Duodenal mucosa (tissue), 2 donors: ENCODE data around the gene MACF1.
A peak's percentile ranks its signal among the peaks of the same experiment; 100 is the strongest.

Source experiments
- H3K27ac ChIP-seq: one replicate; pipeline ENCODE4 v1.7.0; 2013; ENCODE audit warnings: low read depth, low read length
- H3K27me3 ChIP-seq, 2 donors: one replicate each; pipeline ENCODE4 v1.7.0; 2013; ENCODE audit warnings: low read length in 2 of 2, control low read depth in 1 of 2; ENCODE audit not compliant: insufficient read depth in 2 of 2, control insufficient read depth in 1 of 2
- H3K36me3 ChIP-seq, 2 donors: one replicate each; pipeline ENCODE4 v1.7.0; 2013; ENCODE audit warnings: low read length in 2 of 2, control low read depth in 1 of 2; ENCODE audit not compliant: insufficient read depth in 2 of 2, control insufficient read depth in 1 of 2
- H3K4me1 ChIP-seq, 2 donors: one replicate each; pipeline ENCODE4 v1.7.0; 2013; ENCODE audit warnings: low read length in 2 of 2, control low read depth in 1 of 2; ENCODE audit not compliant: insufficient read depth in 2 of 2, control insufficient read depth in 1 of 2
- H3K4me3 ChIP-seq, 2 donors: one replicate each; pipeline ENCODE4 v1.7.0; 2013; ENCODE audit warnings: low read length in 2 of 2, low read depth in 1 of 2
- H3K9ac ChIP-seq, 2 donors: one replicate each; pipeline ENCODE4 v1.7.0; 2013; ENCODE audit warnings: low read length in 2 of 2, low read depth in 1 of 2
- H3K9me3 ChIP-seq, 2 donors: one replicate each; pipeline ENCODE4 v1.7.0; 2013; ENCODE audit warnings: low read length in 2 of 2, control low read depth in 1 of 2; ENCODE audit not compliant: control insufficient read depth in 1 of 2

MACF1 gene

GRCh38 chr1:39181311-39181710, 23.2 kb upstream of the MACF1 start:
- Histone ChIP-seq H3K27ac (no peak overlapping the region), H3K4me1 (peaks cover 17 to 20% of the 10 kb centered on the region in 2 donors)

GRCh38 chr1:39182804-39183203, 21.7 kb upstream of the MACF1 start:
- H3K4me3 ChIP-seq: no peak overlapping the region
- no peaks in the 10 kb centered on the region for H3K27me3 ChIP-seq
- H3K4me1 ChIP-seq: peaks cover 17 to 20% of the 10 kb centered on the region in 2 donors
- no peak overlapping the region for H3K27ac ChIP-seq
- no peaks in the 10 kb centered on the region for H3K36me3 ChIP-seq
- H3K9me3 ChIP-seq: no peaks in the 10 kb centered on the region
- no peak overlapping the region for H3K9ac ChIP-seq

More at GRCh38 chr1:39181311-39181710, 23.2 kb upstream of the MACF1 start:
- no peak overlapping the region for H3K4me3 ChIP-seq
- no peaks in the 10 kb centered on the region for H3K36me3 ChIP-seq
- H3K27me3 ChIP-seq: no peaks in the 10 kb centered on the region
- no peaks in the 10 kb centered on the region for H3K9me3 ChIP-seq
- H3K9ac ChIP-seq: no peak overlapping the region

- no peaks in the 10 kb centered on the region for H3K27me3 ChIP-seq
- H3K9me3 ChIP-seq: no peaks in the 10 kb centered on the region
- no peak overlapping the region for H3K27ac ChIP-seq
- no peak overlapping the region for H3K9ac ChIP-seq
- no peak overlapping the region for H3K4me3 ChIP-seq
- H3K4me1 ChIP-seq: peaks cover 12 to 16% of the 10 kb centered on the region in 2 donors
- H3K36me3 ChIP-seq: no peaks in the 10 kb centered on the region
These were observed 20.8 kb upstream of the MACF1 start for GRCh38 chr1:39183503-39184353.

GRCh38 chr1:39184354-39184818, 20.1 kb upstream of the MACF1 start:
- Histone ChIP-seq H3K4me1 (peaks cover 6 to 9% of the 10 kb centered on the region in 2 donors), H3K4me3 (no peak overlapping the region), H3K27me3 (no peaks in the 10 kb centered on the region), H3K9ac (no peak overlapping the region), H3K9me3 (no peaks in the 10 kb centered on the region), H3K36me3 (no peaks in the 10 kb centered on the region), H3K27ac (no peak overlapping the region)

- Histone ChIP-seq H3K4me3 (no peak overlapping the region), H3K9me3 (no peaks in the 10 kb centered on the region), H3K27ac (no peak overlapping the region), H3K9ac (no peak overlapping the region), H3K36me3 (no peaks in the 10 kb centered on the region), H3K4me1 (peaks cover 6 to 16% of the 10 kb centered on the region in 2 donors), H3K27me3 (no peaks in the 10 kb centered on the region)
These were observed 17.0 kb upstream of the MACF1 start for GRCh38 chr1:39187275-39188046.

GRCh38 chr1:39189592-39190041, 14.9 kb upstream of the MACF1 start:
- no peak overlapping the region for H3K4me3 ChIP-seq
- no peaks in the 10 kb centered on the region for H3K36me3 ChIP-seq
- H3K27me3 ChIP-seq: no peaks in the 10 kb centered on the region
- no peaks in the 10 kb centered on the region for H3K9me3 ChIP-seq
- H3K4me1 ChIP-seq: peaks cover 0 to 8% of the 10 kb centered on the region in 2 donors
- H3K27ac ChIP-seq: no peak overlapping the region
- no peak overlapping the region for H3K9ac ChIP-seq

- Histone ChIP-seq H3K9ac (no peak overlapping the region), H3K36me3 (no peaks in the 10 kb centered on the region), H3K4me3 (no peak overlapping the region), H3K27ac (no peak overlapping the region), H3K27me3 (no peaks in the 10 kb centered on the region), H3K4me1 (peaks cover 2 to 13% of the 10 kb centered on the region in 2 donors), H3K9me3 (no peaks in the 10 kb centered on the region)
These were observed 14.4 kb upstream of the MACF1 start for GRCh38 chr1:39190096-39190495.

- H3K36me3 ChIP-seq: no peaks in the 10 kb centered on the region
- no peak overlapping the region for H3K27ac ChIP-seq
- no peaks in the 10 kb centered on the region for H3K27me3 ChIP-seq
- no peak overlapping the region for H3K9ac ChIP-seq
- H3K4me3 ChIP-seq: no peak overlapping the region
- H3K9me3 ChIP-seq: no peaks in the 10 kb centered on the region
- H3K4me1 ChIP-seq: peaks cover 23 to 25% of the 10 kb centered on the region in 2 donors
These were observed 10.0 kb upstream of the MACF1 start for GRCh38 chr1:39194398-39195051.

- Histone ChIP-seq H3K27ac (peak overlapping the region; percentile 33), H3K4me1 (peaks cover 23 to 25% of the 10 kb centered on the region in 2 donors), H3K36me3 (no peaks in the 10 kb centered on the region), H3K27me3 (no peaks in the 10 kb centered on the region), H3K9me3 (no peaks in the 10 kb centered on the region), H3K9ac (no peak overlapping the region), H3K4me3 (no peak overlapping the region)
These were observed 9.1 kb upstream of the MACF1 start for GRCh38 chr1:39195166-39196111.
